HepG2 (cell line): Measurements from ENCODE around the gene CNOT2. TPM values are rescaled to one million over a fixed set of nuclear protein-coding genes. Genes with fewer than 3 reads are reported as not detected.

Experiments
- ATAC-seq: fragments of 200-7000 bp; cut with Tn5 transposase; 3 replicates; pipeline ENCODE4 v1.9.1; 2020; ENCODE audit warnings: mild to moderate bottlenecking, moderate library complexity
- BruUV-seq: library from RNA; stranded (reverse); fragments of 400-500 nt; replicated peaks from 2 replicates; lab custom pipeline; 2021; lab: Mats Ljungman, UMichigan
- CTCF ChIA-PET: fragments of 300-600 bp; formaldehyde crosslinking; extraction: SDS; loops from one replicate; lab custom pipeline; 2021; ENCODE audit warnings: low total read pairs, inconsistent platforms, low intra/inter-chr PET ratio; lab: Yijun Ruan, JAX
- POLR2A ChIA-PET: fragments of 350-600 bp; sonication (Branson Sonifier 250); formaldehyde crosslinking; loops from one replicate; lab custom pipeline; 2020; ENCODE audit warnings: antibody characterized with exemption, inconsistent platforms; lab: Yijun Ruan, JAX
- DNase-seq: peaks from one replicate; pipeline ENCODE4 v3.0.0-alpha.2; 2015; ENCODE audit warnings: low spot score
- FAIRE-seq: peaks from 3 replicates; lab custom pipeline; 2011; peaks lifted over from hg19 to GRCh38; lab: Jason Lieb, UNC
- H2AFZ ChIP-seq: one replicate; pipeline ENCODE4 v1.6.1; 2011; ENCODE audit warnings: low read length, inconsistent platforms
- H3K27ac ChIP-seq: fragments of 300-600 bp; 3 replicates; pipeline ENCODE4 v1.8.0; 2011; ENCODE audit warnings: mixed run types, mild to moderate bottlenecking, mixed read lengths, low read length, inconsistent platforms; ENCODE audit not compliant: insufficient read depth; ENCODE audit errors: extremely low read length
- H3K27me3 ChIP-seq, 2 experiments: fragments of 200-600 bp in 1 of 2; 2 replicates in 1 of 2; 3 replicates in 1 of 2; pipeline versions ENCODE4 v1.6.0 to v1.8.0; 2011; ENCODE audit warnings: low read length in 2 of 2, mild to moderate bottlenecking in 2 of 2, moderate library complexity in 2 of 2, inconsistent platforms in 1 of 2; ENCODE audit not compliant: insufficient read depth in 2 of 2, control insufficient read depth in 1 of 2
- H3K36me3 ChIP-seq, 2 experiments: fragments of 200-600 bp in 1 of 2; replicated peaks in 1 of 2; 2 replicates in 1 of 2; 3 replicates in 1 of 2; pipeline versions ENCODE4 v1.5.1 to v1.8.0; 2011; ENCODE audit warnings: low read length in 2 of 2, inconsistent platforms in 1 of 2; ENCODE audit not compliant: insufficient read depth in 2 of 2, control insufficient read depth in 1 of 2
- H3K4me1 ChIP-seq: 2 replicates; pipeline ENCODE4 v1.5.1; 2012; ENCODE audit warnings: low read length, inconsistent platforms; ENCODE audit not compliant: insufficient read depth
- H3K4me2 ChIP-seq: 2 replicates; pipeline ENCODE4 v1.6.0; 2011; ENCODE audit warnings: low read depth, low read length, inconsistent platforms
- H3K4me3 ChIP-seq, 3 experiments: fragments of 200-600 bp in 1 of 3; sonication (generic), shearing (Covaris generic) in 1 of 3; replicated peaks in 1 of 3; 2 replicates each; pipeline ENCODE4 v1.5.1; 2011 to 2016; ENCODE audit warnings: low read length in 3 of 3, inconsistent platforms in 2 of 3, low read depth in 2 of 3, mild to moderate bottlenecking in 2 of 3, control low read depth in 1 of 3, mixed read lengths in 1 of 3; ENCODE audit not compliant: insufficient read depth in 1 of 3
- H3K79me2 ChIP-seq: one replicate; pipeline ENCODE4 v1.6.1; 2011; ENCODE audit warnings: low read length, inconsistent platforms; ENCODE audit not compliant: insufficient read depth
- H3K9ac ChIP-seq: 2 replicates; pipeline ENCODE4 v1.6.0; 2011; ENCODE audit warnings: mild to moderate bottlenecking, low read depth, low read length, inconsistent platforms; ENCODE audit not compliant: insufficient read depth
- H3K9me3 ChIP-seq: 2 replicates; pipeline ENCODE4 v1.5.1; 2012; ENCODE audit warnings: mild to moderate bottlenecking, low read length
- H4K20me1 ChIP-seq: 2 replicates; pipeline ENCODE4 v1.6.0; 2011; ENCODE audit warnings: inconsistent platforms, mild to moderate bottlenecking, low read length, moderate library complexity; ENCODE audit not compliant: insufficient read depth
- CBX1 ChIP-seq: IDR thresholded peaks from one replicate; pipeline ENCODE4 v1.6.1; 2016; ENCODE audit warnings: antibody characterized with exemption, low read depth
- DR1 ChIP-seq: sonication (generic); formaldehyde crosslinking; IDR thresholded peaks from 2 replicates; pipeline ENCODE4 v1.8.0; 2021; ENCODE audit warnings: mild to moderate bottlenecking, missing genetic modification reagents, inconsistent platforms
- DRAP1 ChIP-seq: IDR thresholded peaks from 2 replicates; pipeline ENCODE4 v1.6.1; 2016; ENCODE audit warnings: missing genetic modification reagents, missing compliant biosample characterization
- KDM1A ChIP-seq: IDR thresholded peaks from 2 replicates; pipeline ENCODE4 v1.6.1; 2016; ENCODE audit warnings: missing compliant biosample characterization
- SATB2 ChIP-seq: sonication (generic); formaldehyde crosslinking; IDR thresholded peaks from 2 replicates; pipeline ENCODE4 v1.5.0; 2020; ENCODE audit warnings: missing genetic modification reagents
- SYNCRIP ChIP-seq: fragments of 200-400 bp; formaldehyde crosslinking; IDR thresholded peaks from 2 replicates; pipeline ENCODE4 v1.6.1; 2018; ENCODE audit warnings: mild to moderate bottlenecking, low read depth, low read length; ENCODE audit not compliant: insufficient read depth
- XRCC5 ChIP-seq: fragments of 200-400 bp; formaldehyde crosslinking; optimal IDR thresholded peaks from 2 replicates; pipeline ENCODE3; 2017; ENCODE audit warnings: mild to moderate bottlenecking, low read length
- ZBTB38 ChIP-seq: sonication (generic); formaldehyde crosslinking; IDR thresholded peaks from 2 replicates; pipeline ENCODE4 v1.5.1; 2020; ENCODE audit warnings: mild to moderate bottlenecking, missing genetic modification reagents
- ZNF615 ChIP-seq: sonication (generic); formaldehyde crosslinking; IDR thresholded peaks from 2 replicates; pipeline ENCODE4 v1.5.0; 2020; ENCODE audit warnings: mild to moderate bottlenecking, missing genetic modification reagents, borderline replicate concordance
- WGBS: methylation state at CpG from one replicate; pipeline ENCODE4 v1.1.6; 2017; ENCODE audit warnings: low lambda C conversion rate; 5-methylcytosine and 5-hydroxymethylcytosine counted together
- in situ Hi-C: cut with HindIII; loops from 2 replicates; pipeline ENCODE4 v1.10.0; 2017; ENCODE audit warnings: low pct_unique_long_range_greater_than_20kb; ENCODE audit not compliant: extremely low pct_ligation_motif_present
- intact Hi-C: fragments of 100-400 bp; cut with micrococcal nuclease; formaldehyde crosslinking; loops from one replicate; pipeline ENCODE4 v1.10.0; 2022; ENCODE audit not compliant: unreplicated experiment
- polyA plus RNA-seq, 8 experiments: library from polyadenylated mRNA; depleted of rRNA in 3 of 8; stranded (reverse) in 7 of 8; unstranded in 1 of 8; fragments of >200 nt; fragmentation: Illumina TruSeq in 4 of 8; extraction: Trizol in 4 of 8; gene quantifications; 2 replicates each; pipeline versions ENCODE4 v1.2.1 to v1.2.3, GENCODE V29; 2011 to 2016; ENCODE audit warnings: low read depth in 4 of 8, missing spikeins in 1 of 8, mixed read lengths in 1 of 8; ENCODE audit not compliant: insufficient read depth in 1 of 8
- total RNA-seq, 5 experiments: library from RNA; depleted of rRNA; stranded (reverse); fragments of >200 nt; fragmentation: Illumina TruSeq; extraction: Trizol; gene quantifications; 2 replicates each; pipeline ENCODE4 v1.2.3, GENCODE V29; 2016; ENCODE audit warnings: low read depth in 1 of 5
- TF ChIP-seq, protein P1 (sequence below): IDR thresholded peaks from 2 replicates; pipeline ENCODE4 v1.6.1; 2016; ENCODE audit warnings: mild to moderate bottlenecking
- TF ChIP-seq, protein P2 (sequence below): sonication (generic); formaldehyde crosslinking; IDR thresholded peaks from 2 replicates; pipeline ENCODE4 v1.8.1; 2023; ENCODE audit warnings: missing genetic modification reagents, inconsistent platforms, borderline replicate concordance

CNOT2 gene
- total and polyA plus RNA-seq, 2 of the 13 experiments (the other 11 are each of a cell fraction or from before 2014, with no cell fraction given) = 54.5 to 76.6 TPM

GRCh38 chr12:70243510-70244371 is 508 bp downstream of the CNOT2 start (continued):
- TF ChIP-seq DRAP1 (CRISPR knock-in tag) = 0 out of 2 replicates have a peak, but pooled peaks have one; percentile 23

- WGBS = 7% methylated on average over 7 of the region's 7 CpGs
Observed at GRCh38 chr12:70244409-70244808, 1.2 kb downstream of the CNOT2 start.

More at GRCh38 chr12:70244409-70244808, 1.2 kb downstream of the CNOT2 start:
- TSS peak; percentile 54 for BruUV-seq
- Histone ChIP-seq H3K9ac (peak overlapping the region; percentile 92), H4K20me1 (peaks cover 40% of the 10 kb centered on the region), H3K4me3 (peak overlapping the region; percentile 91 to 97 (median 91)), H3K9me3 (no peaks in the 10 kb centered on the region), H3K36me3 (peaks cover 0 to 12% of the 10 kb centered on the region in 2 experiments; a peak in 1 of 5 replicates), H3K4me1 (peaks cover 56% of the 10 kb centered on the region), H2AFZ (no peak overlapping the region), H3K27ac (peak overlapping the region; percentile 98), H3K79me2 (peaks cover 71% of the 10 kb centered on the region), H3K27me3 (no peaks in the 10 kb centered on the region; a peak in 1 of 5 replicates), H3K4me2 (peak overlapping the region; percentile 79)
- intact Hi-C loops (loop anchor here (5.0 to 10.0 kb wide), 3 partner anchors 90 to 342 kb away; partner anchors contain the start of gene KCNMB4), in situ Hi-C loops (loop anchor here (5.0 kb wide), 1 partner anchor 123 kb away; the partner anchor contains the start of gene KCNMB4)
- no peak for TF ChIP-seq CBX1
- TF ChIP-seq, protein P1, sequence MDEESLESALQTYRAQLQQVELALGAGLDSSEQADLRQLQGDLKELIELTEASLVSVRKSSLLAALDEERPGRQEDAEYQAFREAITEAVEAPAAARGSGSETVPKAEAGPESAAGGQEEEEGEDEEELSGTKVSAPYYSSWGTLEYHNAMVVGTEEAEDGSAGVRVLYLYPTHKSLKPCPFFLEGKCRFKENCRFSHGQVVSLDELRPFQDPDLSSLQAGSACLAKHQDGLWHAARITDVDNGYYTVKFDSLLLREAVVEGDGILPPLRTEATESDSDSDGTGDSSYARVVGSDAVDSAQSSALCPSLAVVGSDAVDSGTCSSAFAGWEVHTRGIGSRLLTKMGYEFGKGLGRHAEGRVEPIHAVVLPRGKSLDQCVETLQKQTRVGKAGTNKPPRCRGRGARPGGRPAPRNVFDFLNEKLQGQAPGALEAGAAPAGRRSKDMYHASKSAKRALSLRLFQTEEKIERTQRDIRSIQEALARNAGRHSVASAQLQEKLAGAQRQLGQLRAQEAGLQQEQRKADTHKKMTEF (CRISPR knock-in tag) = no peak
- TF ChIP-seq XRCC5 = no peak
- no peak for TF ChIP-seq KDM1A (CRISPR knock-in tag)
- TF ChIP-seq ZNF615 (CRISPR knock-in tag) = no peak
- no peak for TF ChIP-seq SYNCRIP
- TF ChIP-seq, protein P2, sequence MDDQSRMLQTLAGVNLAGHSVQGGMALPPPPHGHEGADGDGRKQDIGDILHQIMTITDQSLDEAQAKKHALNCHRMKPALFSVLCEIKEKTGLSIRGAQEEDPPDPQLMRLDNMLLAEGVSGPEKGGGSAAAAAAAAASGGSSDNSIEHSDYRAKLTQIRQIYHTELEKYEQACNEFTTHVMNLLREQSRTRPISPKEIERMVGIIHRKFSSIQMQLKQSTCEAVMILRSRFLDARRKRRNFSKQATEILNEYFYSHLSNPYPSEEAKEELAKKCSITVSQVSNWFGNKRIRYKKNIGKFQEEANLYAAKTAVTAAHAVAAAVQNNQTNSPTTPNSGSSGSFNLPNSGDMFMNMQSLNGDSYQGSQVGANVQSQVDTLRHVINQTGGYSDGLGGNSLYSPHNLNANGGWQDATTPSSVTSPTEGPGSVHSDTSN = no peak
- TF ChIP-seq SATB2 (CRISPR knock-in tag) = no peak
- TF ChIP-seq DR1 (CRISPR knock-in tag) = no peak
- TF ChIP-seq ZBTB38 (CRISPR knock-in tag) = no peak
- POLR2A ChIA-PET = interaction anchor here (1.4 to 2.0 kb wide), 2 partner anchors 13 to 27 kb away, joined by 6 to 7 read pairs; no protein-coding TSS in a partner anchor
- FAIRE-seq (no peak), ATAC-seq (no peak), DNase-seq (no peak)
- CTCF ChIA-PET = no interaction called here
